HFFc6 (cell line): ENCODE measurements around the gene CDC45. TPM values are rescaled to one million over a fixed set of nuclear protein-coding genes. Genes with fewer than 3 reads are reported as not detected.
A peak's percentile ranks its signal among the peaks of the same experiment; 100 is the strongest.

ENCODE experiments used
- DNase-seq: peaks from one replicate; pipeline ENCODE4 v3.0.0-alpha.2; 2018
- H3K27ac Mint-ChIP-seq: 2 replicates; pipeline ENCODE4 v1.8.0; 2020; ENCODE audit warnings: mild to moderate bottlenecking, mixed read lengths
- H3K27me3 Mint-ChIP-seq: 2 replicates; pipeline ENCODE4 v1.8.0; 2021; ENCODE audit warnings: mild to moderate bottlenecking, moderate library complexity, mixed read lengths; ENCODE audit not compliant: insufficient read depth
- H3K36me3 Mint-ChIP-seq: 2 replicates; pipeline ENCODE4 v1.8.0; 2021; ENCODE audit warnings: low read depth, mixed read lengths
- H3K4me1 Mint-ChIP-seq: 2 replicates; pipeline ENCODE4 v1.8.0; 2020; ENCODE audit warnings: low read depth, mixed read lengths
- H3K4me3 Mint-ChIP-seq: 2 replicates; pipeline ENCODE4 v1.8.0; 2020; ENCODE audit warnings: mild to moderate bottlenecking, moderate library complexity, mixed read lengths
- H3K9me3 Mint-ChIP-seq: 2 replicates; pipeline ENCODE4 v1.8.0; 2020; ENCODE audit warnings: mild to moderate bottlenecking, mixed read lengths
- CTCF ChIP-seq: fragments of 200-600 bp; sonication (generic); IDR thresholded peaks from 2 replicates; pipeline ENCODE4 v1.5.0; 2021; ENCODE audit warnings: antibody characterized with exemption, mild to moderate bottlenecking
- total RNA-seq, 6 experiments: library from RNA; stranded (reverse); fragmentation: NEBNext Ultra II Directional; extraction: Animal tissue kit (Norgen Biotek cat#: 25700); gene quantifications; 2 replicates in 1 of 6; 3 replicates in 5 of 6; pipeline ENCODE4 v1.2.3, GENCODE V29; 2021

CDC45 gene
- total RNA-seq, 6 experiments from 2014 or later, result 8.8 to 17.4 (median 16.2) TPM

DNA sequence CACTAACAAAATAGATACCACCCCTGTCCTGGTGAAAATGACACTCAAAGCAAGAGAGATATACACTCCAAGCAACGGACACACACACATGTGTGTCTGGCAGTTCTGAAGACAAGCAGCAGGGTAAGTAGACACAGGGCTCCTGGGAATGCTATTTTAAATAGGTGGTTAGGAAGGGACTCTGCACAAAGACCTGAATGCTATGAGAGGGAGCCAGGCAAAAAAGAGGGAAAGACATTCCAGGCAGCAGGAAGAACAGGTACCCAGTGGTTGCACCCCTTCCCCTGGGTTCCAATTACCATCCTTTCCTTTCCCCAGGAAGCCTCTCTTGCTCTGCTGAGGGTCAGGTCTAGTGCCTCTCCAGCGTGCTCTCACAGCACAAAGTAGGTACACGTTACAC is 3.7 kb upstream of the CDC45 start:
- Mint-ChIP-seq H3K4me3 (no peak overlapping the region), H3K9me3 (no peaks in the 10 kb centered on the region), H3K36me3 (peaks cover 6% of the 10 kb centered on the region; the same call in 1 of the 2 replicates), H3K27me3 (peaks cover 2% of the 10 kb centered on the region), H3K27ac (peak overlapping the region; percentile 7; the same call in 1 of the 2 replicates), H3K4me1 (peaks cover 44% of the 10 kb centered on the region)
- TF ChIP-seq CTCF, result no peak
- DNase-seq, result no peak

GRCh38 chr22:19477321-19478044 is 2.2 kb upstream of the CDC45 start:
- H3K4me1 Mint-ChIP-seq, result peaks cover 48% of the 10 kb centered on the region
- H3K36me3 Mint-ChIP-seq, result no peaks in the 10 kb centered on the region
- peak overlapping the region; percentile 100 for H3K27ac Mint-ChIP-seq
- DNase-seq, result no peak
- H3K27me3 Mint-ChIP-seq, result peaks cover under 1% of the 10 kb centered on the region
- TF ChIP-seq CTCF, result peak; percentile 53
- peak overlapping the region; percentile 92 for H3K4me3 Mint-ChIP-seq
- no peaks in the 10 kb centered on the region for H3K9me3 Mint-ChIP-seq

DNA sequence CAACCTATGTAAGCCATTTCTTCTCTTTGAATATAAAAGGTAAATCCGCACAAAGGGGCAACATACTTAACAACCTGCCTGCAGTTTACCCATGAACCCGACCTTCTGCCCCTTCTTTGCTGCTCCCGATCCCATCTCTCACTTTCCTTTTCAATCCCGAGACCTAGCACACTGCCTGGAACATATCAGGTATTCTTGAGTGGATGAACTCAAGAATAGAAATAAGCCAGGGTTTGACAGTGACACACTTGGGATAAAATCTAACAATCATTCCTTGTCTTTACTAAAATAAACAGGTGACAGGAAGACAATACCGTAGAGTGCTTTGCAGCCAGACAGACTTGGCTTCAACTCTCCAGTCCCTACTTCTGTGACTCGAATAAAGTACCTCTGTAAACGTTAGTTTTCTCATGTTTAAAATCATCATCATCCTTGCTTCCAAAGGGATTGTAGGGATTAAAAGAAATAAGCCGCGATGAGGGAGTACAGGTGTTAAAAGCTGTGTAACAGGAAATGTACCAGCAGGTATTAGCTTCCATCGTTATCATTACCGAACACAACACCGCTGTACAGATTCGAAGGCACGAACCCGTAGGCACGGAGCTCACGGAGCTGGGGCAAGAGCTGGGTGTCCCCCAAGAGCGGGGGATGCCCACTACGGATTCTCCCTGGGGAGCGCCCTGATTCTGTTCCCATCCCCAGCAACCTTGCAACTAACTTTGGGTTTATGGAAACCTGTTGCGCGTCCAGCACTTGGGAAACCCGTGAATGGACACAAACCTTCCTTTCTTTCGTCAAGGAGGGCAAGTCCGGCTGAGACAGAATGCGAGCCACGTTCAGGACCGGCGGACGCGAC is 1.4 kb upstream of the CDC45 start:
- no peak for TF ChIP-seq CTCF
- H3K4me1 Mint-ChIP-seq, result peaks cover 56% of the 10 kb centered on the region
- H3K36me3 Mint-ChIP-seq, result no peaks in the 10 kb centered on the region
- peak overlapping the region; percentile 100 for H3K27ac Mint-ChIP-seq
- H3K4me3 Mint-ChIP-seq, result peak overlapping the region; percentile 92
- no peaks in the 10 kb centered on the region; the same call in 1 of the 2 replicates for H3K27me3 Mint-ChIP-seq
- no peaks in the 10 kb centered on the region for H3K9me3 Mint-ChIP-seq
- no peak for DNase-seq

DNA sequence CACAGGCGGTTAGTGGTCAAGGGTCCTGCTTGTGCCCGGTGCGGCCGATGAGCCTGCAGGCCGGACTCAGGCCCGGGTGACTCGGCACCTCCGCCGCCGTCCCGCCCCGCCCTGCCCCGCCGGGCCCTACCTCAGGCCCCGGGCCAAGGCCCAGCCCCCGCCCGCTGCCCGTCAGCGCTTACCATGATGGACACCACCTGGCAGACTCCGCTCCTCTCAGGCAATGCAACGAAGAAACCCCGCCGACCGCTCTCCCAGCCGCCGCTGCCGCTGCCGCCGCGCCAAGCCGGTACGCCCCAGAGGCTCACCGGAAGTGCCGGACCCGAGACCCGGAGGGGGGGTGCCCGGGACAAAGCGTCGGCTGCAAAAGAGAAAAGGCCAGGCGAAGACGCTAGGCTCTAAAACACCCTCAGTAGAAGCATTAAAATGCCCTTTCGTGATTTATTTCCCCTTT is 792 bp upstream of the CDC45 start, which contains the start of gene UFD1:
Gene UFD1 (minus strand): TSS at position 293 of the 454 bp plus-strand sequence. CDS start 108 bp downstream, at position 185.
- H3K36me3 Mint-ChIP-seq, result peaks cover 3% of the 10 kb centered on the region; the same call in 1 of the 2 replicates
- H3K27me3 Mint-ChIP-seq, result no peaks in the 10 kb centered on the region; the same call in 1 of the 2 replicates
- no peaks in the 10 kb centered on the region for H3K9me3 Mint-ChIP-seq
- H3K4me3 Mint-ChIP-seq, result peak within 1 kb of the TSS; percentile 92
- peak; percentile 76 for DNase-seq
- H3K27ac Mint-ChIP-seq, result peak within 1 kb of the TSS; percentile 100
- peaks cover 57% of the 10 kb centered on the region for H3K4me1 Mint-ChIP-seq
- no peak for TF ChIP-seq CTCF

- TF ChIP-seq CTCF, result no peak
- no peaks in the 10 kb centered on the region for H3K9me3 Mint-ChIP-seq
- peak overlapping the region; percentile 92 for H3K4me3 Mint-ChIP-seq
These were observed 451 bp downstream of the CDC45 start for GRCh38 chr22:19480173-19480568.

More at GRCh38 chr22:19480173-19480568, 451 bp downstream of the CDC45 start:
- peak overlapping the region; percentile 100 for H3K27ac Mint-ChIP-seq
- no peaks in the 10 kb centered on the region; the same call in 1 of the 2 replicates for H3K27me3 Mint-ChIP-seq
- peaks cover 10% of the 10 kb centered on the region; the same call in 1 of the 2 replicates for H3K36me3 Mint-ChIP-seq
- H3K4me1 Mint-ChIP-seq, result peaks cover 67% of the 10 kb centered on the region
- DNase-seq, result no peak
